Middle frontal gyrus (tissue), 1 donor: ENCODE data around the gene FGF21.
A peak's percentile ranks its signal among the peaks of the same experiment; 100 is the strongest.
"Not testable (repeated sequence)": the region's sequence is repeated elsewhere in the genome, so short reads cannot be mapped to it uniquely, and the experiment has no call there.

Experiments
- DNase-seq: peaks from one replicate; pipeline ENCODE4 v3.0.0-alpha.2; 2015; ENCODE audit warnings: low spot score; ENCODE audit errors: extremely low spot score

FGF21 gene, protein sequence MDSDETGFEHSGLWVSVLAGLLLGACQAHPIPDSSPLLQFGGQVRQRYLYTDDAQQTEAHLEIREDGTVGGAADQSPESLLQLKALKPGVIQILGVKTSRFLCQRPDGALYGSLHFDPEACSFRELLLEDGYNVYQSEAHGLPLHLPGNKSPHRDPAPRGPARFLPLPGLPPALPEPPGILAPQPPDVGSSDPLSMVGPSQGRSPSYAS

DNA sequence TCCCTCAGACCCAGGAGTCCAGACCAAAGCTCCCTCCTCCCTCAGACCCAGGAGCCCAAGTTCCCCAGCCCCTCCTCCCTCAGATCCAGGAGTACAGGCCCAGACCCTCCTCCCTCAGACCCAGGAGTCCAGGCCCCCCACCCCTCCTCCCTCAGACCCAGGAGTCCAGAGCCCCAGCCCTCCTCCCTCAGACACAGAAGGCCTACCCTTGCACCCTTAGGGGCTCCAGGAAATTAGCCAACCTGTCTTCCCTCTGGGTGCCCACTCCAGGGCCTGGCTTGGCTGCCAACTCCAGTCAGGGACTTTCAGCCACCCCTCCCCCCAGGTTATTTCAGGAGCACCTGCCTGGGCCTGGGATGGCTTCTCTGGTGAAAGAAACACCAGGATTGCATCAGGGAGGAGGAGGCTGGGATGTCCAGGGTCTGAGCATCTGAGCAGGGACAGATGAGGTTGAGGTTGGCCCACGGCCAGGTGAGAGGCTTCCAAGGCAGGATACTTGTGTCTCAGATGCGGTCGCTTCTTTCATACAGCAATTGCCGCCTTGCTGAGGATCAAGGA lies at the start of gene FGF21:
FGF21 (plus strand) TSS at position 441 of the 558 bp plus-strand sequence. CDS start 713 bp downstream, outside the sequence.
- no peak for DNase-seq

DNA sequence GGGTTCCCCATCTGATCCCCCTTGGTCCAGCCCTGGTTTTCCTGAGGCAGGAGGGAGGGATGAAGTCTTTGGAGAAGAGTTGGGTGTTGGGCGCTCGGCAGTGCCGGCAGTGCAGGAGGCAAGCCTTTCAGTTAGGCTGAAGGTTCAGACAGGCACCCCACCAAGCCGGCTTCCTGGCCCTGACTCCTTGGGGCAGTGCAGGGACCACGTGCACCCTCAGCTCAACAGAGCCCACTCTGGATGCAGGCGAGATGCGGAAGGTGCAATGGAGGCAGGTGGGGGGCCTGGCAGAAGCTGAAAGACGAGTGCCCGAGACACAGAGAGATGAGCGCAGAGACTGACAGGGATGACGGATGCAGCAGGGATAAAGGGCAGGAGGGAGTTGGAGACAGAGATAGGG lies 46.9 kb upstream of the FGF21 start:
- no peak for DNase-seq

DNA sequence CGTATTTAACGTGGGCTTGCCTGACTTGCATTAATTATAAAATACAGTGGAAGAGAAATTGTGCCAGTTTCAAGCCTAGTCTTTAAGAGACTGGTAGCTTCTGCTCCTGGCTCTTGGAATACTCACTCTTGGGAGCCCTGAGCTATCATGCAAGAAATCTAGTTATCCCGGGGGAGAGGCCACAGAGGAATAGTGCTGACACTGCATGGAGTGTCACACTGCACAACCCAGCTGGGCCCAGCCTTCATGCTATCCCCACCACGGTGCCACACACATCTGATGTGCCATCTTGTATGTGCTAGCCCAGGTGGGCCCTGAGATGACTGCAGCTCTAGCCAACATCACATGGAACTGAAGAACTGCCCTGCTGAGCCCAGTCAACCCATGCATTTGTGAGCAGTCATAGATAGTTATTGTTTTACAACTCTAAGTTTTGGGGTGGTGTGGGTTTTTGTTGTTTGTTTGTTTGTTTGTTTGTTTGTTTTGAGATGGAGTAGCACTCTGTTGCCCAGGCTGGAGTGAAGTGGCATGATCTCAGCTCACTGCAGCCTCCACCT lies 44.1 kb upstream of the FGF21 start:
- DNase-seq = no peak

DNA sequence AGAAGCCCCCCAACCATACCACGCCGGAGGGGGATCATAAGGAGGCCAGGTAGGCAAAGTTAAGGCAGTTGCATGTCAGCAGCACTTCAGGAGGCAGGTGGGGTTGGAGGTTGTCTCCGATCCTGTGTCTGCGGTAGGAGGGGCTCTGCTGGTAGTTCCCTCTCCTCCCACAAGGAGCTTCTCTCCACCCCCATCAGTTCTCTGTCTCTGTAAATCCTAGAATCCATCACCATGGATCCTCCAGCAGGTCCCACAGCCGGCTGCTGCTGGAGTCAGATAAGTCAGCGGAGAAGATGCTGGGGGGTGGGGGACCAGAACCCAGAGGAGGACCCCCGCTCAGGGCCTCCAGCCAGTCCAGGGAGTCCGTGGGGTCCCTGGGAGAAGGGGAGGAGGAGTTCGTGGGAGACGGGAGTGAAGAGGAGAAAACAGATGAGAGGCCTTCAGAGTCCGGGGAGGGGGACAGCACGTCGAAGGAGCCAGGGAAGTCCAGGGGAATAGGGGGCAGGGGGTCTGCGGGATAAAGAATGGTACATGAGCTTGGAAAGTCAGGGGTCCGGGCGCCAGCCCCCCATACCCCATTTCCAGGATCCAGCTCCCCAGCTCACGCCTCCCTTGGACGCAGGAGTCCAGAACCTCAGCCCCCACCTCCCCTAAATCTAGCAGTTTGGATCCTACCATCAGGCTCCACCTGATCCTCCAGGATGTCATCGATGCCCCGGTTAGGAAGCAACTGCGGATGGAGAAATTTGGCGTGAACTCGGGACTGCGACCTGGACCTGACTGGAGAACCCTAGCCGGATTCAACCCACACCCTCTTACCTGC lies 42.1 kb upstream of the FGF21 start:
- DNase-seq = no peak

DNA sequence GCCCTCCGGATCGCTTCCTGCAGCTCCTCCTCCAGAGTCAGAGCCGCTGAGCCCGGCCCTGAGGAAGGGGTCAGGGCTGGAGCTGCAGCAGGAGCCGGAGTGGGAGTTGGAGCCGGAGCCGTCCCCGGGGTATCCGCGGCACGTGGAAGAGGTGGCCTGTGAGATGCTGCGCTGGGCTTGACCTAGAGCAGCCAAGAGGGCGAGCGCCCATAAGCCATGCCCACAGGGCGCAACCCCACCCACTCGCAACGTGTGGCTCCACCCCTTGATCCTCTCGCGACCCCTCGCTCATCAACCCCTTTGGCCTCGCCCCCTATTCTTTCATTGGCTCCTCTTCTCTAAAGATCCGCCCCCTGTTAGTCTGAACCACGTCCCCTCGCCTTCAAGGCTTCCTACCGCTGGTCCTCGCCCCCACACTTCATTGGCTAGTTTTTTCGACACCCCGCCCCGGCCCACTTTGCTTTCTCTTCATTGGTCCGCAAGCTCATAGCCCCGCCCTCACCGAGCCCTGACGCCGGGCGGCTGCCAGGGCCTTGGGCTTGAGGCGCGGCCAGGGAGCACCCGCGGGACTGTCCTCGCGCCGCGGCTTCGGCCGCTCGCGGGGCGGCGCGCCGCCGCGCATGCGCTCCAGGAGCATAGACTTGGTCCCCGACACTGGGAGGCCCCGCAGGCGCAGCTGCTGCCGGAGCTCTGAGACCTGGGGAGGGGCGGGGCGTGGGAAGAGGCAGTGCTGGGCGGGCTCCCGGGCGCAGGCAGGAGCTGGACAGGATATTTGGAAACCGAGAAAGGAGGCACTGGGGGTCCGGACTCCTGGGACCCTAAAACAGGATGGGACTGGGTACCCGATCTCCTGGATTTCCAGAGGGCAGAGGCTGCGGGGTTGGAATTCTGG lies 41.2 kb upstream of the FGF21 start:
- peak; percentile 96 for DNase-seq

DNA sequence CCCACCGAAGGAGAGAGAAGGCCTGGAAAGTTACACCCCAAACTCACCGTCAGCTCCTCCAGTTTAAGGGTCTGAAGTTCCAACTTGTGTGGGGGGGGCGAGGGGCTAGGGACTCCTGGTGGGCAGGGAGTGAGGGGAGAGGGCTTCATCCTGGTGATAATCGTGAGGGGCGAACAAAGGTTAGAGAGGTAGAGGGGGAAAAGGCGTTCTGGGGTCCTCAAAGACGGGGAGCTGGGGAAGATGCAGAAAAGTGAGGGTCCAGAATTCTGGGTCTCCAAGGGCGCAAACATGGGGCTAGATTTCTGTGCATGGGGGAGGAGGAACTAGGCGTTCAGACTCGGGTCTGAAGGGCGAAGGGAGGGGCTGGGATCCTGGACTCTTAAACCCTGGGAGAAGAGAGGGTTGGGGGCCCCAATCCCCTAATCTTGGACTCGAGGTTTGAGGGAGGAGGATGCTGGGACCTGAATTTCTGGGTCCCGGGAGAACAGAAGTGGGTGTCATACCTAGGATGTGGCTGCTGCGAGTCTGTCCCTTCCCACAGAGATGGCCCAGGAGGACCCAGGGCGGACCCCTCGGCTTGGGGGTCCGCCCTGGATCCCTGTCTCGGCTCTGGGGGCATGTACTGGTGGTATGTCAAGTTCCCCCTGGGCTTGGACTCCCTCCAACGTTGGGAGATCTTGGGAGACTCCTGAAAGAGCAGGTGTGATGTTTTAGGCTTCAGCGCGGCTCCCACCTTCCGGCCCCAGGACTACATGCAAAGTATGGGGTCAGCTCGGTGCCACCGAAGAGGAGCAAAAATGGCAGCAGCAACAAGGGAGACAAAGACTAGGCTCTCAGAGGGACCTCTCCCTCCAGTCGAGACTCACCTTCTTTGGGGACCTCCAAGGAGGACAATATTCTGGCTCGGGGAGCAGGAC lies 40.3 kb upstream of the FGF21 start:
- DNase-seq = no peak

DNA sequence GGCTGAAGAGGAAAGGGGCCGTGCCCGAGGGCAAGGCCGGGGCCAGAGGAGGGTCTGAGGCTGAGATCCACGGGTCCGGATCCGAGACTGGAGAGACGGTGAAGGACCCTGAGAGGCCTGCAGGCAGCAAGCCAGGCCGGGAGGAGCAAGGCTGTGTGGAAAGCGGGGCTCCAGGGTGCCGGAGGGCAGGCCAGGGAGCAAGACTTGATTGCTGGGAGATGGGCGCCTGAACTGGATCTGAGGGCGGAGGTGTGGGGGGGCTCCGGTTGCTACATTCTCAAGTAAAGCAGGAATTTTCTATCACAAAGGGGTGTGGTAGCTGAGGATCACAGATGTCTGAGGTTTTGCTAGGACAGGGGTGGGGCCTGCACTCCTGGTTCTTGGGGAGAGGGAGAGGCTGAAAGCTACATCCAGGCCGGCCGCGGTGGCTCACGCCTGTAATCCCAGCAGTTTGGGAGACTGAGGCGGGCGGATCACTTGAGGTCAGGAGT lies 39.6 kb upstream of the FGF21 start:
- DNase-seq = no peak

DNA sequence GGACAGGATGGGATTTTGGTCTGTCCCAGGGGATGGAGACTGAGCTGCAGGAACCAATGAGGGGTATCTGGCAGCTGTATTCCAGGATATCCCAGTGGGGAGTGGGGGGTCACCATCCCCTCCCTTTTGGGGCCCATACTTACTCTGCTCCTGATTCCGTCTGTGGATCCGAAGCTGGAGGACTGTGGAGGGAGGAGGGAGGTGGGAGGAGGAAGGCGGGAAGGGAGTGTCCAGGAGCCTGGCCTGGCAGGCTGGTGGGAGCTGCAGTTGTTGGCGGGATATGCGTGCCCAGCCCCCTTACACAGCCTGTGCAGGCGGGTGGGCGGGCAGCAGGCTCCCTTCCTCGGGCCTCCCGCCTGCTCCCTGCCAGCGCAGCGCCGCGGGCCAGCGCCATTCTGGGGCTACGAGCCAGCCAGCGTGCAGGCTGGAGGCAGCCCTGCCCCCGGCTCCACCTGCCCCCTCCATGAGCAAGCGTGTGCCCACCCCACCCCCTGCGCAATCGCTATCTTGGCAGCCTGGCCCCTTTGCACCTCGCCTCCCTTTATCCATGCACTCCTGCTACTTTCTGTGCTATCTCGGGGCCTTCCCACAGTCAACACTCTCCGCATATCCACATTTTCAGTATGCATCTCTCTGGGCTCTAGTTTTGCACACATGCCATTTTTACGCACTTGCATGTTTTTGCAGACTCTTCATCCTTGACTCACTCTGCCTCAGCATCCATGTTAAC lies 38.6 kb upstream of the FGF21 start:
- DNase-seq = peak; percentile 42

DNA sequence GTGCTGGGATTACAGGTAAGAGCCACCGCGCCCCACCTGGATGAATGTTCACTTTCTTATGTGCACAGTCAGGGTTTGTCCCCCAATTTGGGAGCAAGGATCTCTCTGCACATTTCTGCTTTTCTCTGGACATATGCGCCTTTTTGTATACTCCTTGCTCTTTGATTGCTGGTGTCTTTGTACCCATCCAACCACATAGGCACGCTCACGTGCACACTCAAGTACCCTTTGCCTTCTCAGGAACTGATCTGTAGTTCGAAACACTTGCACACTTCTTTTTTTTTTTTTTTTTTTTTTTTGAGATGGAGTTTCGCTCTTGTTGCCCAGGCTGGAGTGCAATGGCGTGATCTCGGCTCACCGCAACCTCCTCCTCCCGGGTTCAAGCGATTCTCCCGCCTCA lies 37.2 kb upstream of the FGF21 start:
- DNase-seq = not testable (repeated sequence)

DNA sequence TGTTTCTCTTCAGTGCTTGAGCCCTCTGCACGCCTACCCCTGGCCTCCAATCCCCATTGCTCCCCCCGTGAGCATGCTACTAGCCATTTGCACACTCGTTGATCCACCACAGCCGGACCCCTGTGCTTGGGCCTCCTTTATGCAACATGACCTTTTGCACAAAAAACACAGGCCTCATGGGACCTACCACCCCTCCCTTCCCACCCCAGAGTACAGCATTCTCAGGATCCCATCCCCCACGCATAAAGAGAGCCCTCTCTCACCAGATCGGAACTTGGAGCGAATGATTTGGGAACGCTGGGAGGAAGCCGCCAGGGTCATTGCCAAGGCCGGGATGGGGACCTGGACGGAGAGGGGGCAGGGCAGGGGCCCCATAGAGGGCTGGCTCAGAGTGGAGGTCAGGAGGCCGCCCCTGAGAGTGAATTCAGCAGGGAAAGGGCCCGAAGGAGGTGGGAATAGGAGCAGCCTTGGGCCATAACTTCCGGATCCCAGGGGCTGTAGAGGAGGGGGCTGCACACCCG lies 36.6 kb upstream of the FGF21 start:
- no peak for DNase-seq

DNA sequence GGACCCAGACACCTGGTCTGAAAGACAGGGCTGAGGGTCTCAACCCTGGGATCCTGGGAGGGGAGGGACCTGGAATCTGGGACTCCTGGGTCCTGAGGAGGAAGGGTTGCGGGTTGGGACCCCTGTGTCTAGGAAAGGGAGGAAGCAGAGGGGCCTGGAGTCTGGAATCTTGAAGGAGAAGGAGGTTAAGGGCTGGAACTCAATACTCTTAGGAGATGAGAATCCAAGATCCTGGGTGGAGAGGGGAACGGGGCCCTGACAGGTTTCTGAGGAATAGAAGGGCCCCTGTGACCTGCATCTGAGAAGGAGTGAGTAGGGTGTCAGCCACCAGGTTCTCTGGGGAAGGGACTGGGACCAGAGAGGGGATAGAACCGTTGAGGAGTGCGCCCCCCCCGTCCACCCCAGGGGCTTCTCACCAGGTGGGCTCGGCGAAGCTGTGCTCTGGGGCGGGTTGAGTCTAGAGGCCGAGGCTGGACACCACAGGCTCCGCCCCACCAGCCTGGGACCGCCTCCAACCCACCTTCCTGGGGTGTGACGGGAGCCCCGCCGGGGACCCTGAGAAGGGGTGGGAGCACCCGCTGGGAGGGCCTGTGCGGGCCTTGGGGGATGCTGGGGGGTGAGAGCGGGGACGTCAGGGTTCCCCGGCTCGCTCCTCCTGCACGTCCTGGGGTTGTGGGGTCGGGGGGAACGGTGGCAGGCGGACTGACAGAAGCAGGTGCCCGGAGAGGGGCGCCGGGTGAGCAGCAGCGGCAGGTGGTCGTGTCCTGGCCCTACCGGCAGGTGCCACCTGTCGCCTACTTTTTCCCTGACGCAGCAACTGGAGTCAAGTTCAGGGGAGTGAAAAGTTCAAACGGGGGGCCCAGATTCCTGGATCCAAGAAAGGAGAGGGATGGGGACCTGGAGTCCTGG lies 35.8 kb upstream of the FGF21 start, which contains the start of gene MAMSTR:
MAMSTR (minus strand) TSS at position 463 of the 909 bp plus-strand sequence. CDS start 694 bp downstream, outside the sequence.
- no peak for DNase-seq

DNA sequence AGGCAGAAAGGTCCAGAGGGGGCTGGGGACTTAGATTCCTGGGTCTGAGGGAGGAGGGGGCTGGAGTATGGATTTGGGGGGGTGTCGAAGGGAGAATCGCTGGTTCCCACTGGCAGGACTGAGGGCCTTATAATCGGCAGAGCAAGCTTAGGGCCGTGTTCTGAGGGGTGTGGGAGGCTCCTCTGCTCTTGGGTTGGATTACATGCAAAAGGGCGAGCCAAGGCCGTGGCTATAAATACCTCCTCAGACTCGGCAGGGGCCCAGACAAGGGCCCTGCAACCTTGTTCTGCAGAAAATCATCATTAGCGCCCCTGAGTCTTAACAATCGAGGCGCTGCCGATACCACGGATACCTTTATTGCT lies 35.1 kb upstream of the FGF21 start:
- no peak for DNase-seq

DNA sequence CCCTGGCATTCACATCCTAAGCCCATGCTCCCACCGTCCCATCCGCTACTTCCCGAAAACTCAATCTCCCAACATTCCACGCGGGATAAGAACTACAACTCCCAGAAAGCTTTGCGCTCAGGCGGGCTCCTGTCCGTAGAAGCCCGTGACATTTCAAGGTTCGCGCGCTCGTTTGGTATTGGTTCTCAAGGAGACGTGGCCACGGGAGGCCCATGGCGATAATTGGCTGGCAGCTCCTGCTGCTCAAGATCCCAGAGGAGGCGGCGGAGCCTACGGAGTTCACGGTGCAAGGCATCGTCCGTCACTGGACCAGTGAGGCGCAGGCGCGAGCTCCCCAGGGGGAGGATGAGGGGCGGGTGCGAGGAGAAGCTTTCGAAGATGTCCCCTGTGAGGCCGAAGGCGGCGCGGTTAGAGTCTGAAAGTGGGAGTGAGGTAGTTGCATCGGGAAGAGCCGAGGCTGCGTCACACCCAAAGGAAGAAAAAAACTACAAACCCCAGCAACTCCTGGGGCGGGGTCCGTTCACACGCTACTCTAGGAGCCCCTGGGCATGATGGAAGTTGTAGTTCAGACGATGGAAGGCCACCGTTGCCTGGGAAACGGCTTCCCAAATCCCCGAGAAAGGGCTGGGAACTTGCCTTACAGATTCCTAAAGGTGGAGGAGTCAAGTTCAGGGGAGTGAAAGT lies 34.6 kb upstream of the FGF21 start:
- DNase-seq = peak; percentile 100

DNA sequence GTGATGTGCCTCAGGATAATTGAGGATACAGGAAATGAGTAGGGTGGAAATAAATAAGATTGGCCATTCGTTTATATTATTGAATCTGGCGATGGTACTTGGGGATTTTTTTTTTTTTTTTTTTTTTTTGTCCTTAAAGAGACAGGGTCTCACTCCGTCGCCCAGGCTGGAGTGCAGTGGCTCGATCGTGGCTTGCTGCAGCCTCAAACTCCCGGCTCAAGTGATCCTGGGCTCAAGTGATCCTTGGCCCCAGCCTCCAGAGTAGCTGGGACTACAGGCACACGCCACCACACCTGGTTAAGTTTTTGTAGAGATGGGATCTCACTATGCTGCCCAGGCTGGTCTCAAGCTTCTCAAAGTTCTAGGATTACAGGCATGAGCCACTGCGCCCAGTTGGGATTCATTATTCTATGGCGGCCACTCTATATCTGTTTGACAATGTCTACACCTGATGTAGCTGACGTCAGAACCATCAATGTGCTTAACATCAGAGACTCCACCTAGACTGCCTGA lies 33.1 kb upstream of the FGF21 start:
- DNase-seq = no peak

DNA sequence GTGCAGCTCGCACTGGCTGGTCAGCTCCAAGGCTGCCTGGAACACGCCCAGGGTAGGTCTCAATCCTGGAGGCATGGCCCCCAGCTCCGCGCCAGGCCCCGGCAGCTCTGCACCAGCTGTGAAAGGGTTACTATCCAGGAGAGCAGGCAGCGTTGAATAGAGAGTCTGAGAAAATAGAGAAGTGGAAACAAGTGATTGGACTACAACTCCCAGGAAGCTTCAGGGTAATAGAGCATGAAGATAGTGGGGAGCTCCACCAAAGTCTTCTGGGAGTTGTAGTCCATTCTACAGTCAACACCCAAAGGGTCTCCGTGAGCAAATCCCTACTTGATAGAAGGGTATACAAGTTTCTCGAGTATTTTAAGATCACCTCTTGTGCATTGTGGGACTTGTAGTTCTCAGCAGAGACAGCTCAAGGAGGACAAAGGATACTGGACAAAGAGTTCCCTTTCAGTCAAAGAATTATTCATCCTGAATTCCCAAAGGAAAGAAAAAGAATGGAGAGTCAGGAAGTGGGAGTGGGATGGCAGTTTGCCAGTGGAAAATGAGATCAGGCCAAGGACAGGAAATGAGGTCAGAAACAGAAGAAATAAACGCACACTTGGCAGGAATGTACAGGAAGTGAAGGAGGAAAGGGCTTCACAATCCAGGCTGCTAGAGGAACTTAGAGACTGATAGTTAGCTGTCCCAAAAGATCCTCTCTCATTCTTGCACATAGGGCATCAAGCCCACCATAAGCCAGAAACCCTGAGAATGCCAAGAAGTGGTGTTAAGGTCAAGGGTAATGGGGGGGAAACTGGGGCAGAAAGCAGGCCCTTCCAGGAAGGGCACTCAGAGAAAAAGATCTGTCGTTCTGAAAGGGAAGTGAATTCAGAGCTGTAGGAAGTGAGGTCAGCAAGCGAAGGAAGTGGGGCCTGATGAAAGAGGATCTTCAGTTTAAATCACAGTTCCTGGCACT lies 30.2 kb upstream of the FGF21 start:
- peak; percentile 22 for DNase-seq

DNA sequence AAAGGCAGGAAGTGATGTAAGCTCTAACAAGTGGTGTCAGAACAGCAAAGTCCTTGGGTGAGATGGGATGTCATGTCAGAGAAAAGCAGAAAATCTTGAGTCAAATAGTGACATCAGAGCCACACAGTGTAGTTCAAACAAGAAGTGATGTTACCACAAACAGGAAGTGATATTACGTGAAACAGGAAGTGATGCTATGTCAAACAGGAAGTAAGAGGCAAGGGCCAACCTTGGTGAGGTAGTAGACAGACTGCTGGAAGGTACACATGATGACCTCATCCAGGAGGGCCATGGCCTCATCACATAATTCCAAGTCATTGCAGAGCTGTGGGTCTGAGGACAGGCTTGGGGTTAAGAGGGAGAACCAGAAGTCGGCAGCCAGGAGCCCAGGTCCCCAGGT lies 28.8 kb upstream of the FGF21 start:
- no peak for DNase-seq
